ENCODE results near the gene DES. TPM values are rescaled to one million over a fixed set of nuclear protein-coding genes. Genes with fewer than 3 reads are reported as not detected.
A peak's percentile ranks its signal among the peaks of the same experiment; 100 is the strongest.

DES gene
- total RNA-seq, 1 experiment from 2014 or later = not detected

DNA sequence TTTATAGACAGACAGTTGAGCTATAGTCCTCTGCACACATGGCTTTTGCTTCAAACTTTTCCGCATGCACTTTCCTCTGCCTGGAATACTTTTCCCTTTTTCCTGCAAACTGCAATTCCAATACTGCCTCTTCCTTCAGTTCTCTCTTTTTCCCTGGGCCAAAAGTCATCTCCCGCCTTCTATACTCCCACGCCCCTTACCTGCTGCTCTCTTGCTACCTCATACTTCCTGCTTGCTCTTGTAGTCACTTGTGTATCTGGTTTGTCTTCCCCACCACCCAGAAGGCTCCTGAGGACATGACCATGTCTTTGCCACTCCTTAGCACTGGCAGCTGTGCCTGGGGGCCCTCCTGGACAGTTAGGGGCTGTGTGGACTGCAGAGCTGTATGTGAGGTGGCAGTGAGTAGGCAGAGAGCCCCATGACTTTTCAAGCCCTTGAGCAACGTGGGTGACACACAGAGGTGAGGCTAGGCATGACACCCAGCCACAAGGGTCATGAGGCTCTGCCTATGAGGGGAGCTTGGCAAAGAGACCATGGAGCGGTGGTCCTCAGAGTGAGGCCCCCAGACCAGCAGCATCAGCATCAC lies 39.7 kb downstream of the DES start:
- TF ChIP-seq, protein P1, sequence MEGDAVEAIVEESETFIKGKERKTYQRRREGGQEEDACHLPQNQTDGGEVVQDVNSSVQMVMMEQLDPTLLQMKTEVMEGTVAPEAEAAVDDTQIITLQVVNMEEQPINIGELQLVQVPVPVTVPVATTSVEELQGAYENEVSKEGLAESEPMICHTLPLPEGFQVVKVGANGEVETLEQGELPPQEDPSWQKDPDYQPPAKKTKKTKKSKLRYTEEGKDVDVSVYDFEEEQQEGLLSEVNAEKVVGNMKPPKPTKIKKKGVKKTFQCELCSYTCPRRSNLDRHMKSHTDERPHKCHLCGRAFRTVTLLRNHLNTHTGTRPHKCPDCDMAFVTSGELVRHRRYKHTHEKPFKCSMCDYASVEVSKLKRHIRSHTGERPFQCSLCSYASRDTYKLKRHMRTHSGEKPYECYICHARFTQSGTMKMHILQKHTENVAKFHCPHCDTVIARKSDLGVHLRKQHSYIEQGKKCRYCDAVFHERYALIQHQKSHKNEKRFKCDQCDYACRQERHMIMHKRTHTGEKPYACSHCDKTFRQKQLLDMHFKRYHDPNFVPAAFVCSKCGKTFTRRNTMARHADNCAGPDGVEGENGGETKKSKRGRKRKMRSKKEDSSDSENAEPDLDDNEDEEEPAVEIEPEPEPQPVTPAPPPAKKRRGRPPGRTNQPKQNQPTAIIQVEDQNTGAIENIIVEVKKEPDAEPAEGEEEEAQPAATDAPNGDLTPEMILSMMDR (IDR thresholded peaks at IDR 0.05; ENCODE audit: unreplicated experiment) = peak; percentile 26
- POLR2A ChIA-PET = interaction anchor here (0.6 kb wide), 2 partner anchors 55 to 263 kb away, joined by 3 read pairs; no protein-coding TSS in a partner anchor
- H3K27me3 Mint-ChIP-seq (ENCODE audit: insufficient read depth, unreplicated experiment) = no peaks in the 10 kb centered on the region

DNA sequence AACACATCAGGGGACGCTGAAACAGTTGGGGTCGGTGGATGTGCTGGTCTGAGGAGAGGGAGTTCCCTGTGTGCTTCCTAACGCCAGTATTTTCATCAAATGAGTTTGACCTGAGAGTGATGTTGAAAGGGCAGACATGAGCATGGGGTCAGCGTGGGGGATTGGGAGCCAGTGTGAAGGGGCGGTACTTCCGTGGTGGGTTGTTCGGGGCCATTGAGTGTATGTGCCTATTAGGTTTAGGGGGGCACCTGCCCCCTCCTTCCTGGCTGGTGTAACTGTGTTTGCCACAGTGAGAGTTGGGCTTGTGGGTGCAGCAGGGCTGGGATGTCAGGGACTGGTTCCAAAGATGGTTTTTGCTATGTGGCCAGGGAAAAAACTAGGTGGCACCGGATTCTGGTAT lies 40.8 kb downstream of the DES start:
- intact Hi-C loops (cut with micrococcal nuclease) = loop anchor here (1.0 to 2.0 kb wide), 3 partner anchors 28 to 71 kb away; no protein-coding TSS in a partner anchor
- H3K27ac Mint-ChIP-seq (ENCODE audit: low read depth, unreplicated experiment) = no peak overlapping the region
- POLR2A ChIA-PET = no interaction called here

More for the DNA sequence above, 39.7 kb downstream of the DES start:
- CTCF ChIA-PET = interaction anchor here (0.6 to 5.0 kb wide), 17 partner anchors 8 to 219 kb away, joined by 3 to 41 read pairs (median 4); no protein-coding TSS in a partner anchor
- H3K4me3 Mint-ChIP-seq (ENCODE audit: unreplicated experiment) = no peak overlapping the region
- intact Hi-C loops (cut with micrococcal nuclease) = loop anchor here (1.0 to 2.0 kb wide), 2 partner anchors 27 to 55 kb away; no protein-coding TSS in a partner anchor
- DNase-seq (ENCODE audit: unreplicated experiment) = peak; percentile 55
- peaks cover 23% of the 10 kb centered on the region for H3K4me1 Mint-ChIP-seq (ENCODE audit: insufficient read depth, unreplicated experiment)
- H3K27ac Mint-ChIP-seq (ENCODE audit: low read depth, unreplicated experiment) = no peak overlapping the region
- H3K36me3 Mint-ChIP-seq (ENCODE audit: insufficient read depth, unreplicated experiment) = peaks cover 10% of the 10 kb centered on the region
- BruUV-seq (replicated peaks) = no TSS peak
- no peaks in the 10 kb centered on the region for H3K9me3 Mint-ChIP-seq (ENCODE audit: unreplicated experiment)

DNA sequence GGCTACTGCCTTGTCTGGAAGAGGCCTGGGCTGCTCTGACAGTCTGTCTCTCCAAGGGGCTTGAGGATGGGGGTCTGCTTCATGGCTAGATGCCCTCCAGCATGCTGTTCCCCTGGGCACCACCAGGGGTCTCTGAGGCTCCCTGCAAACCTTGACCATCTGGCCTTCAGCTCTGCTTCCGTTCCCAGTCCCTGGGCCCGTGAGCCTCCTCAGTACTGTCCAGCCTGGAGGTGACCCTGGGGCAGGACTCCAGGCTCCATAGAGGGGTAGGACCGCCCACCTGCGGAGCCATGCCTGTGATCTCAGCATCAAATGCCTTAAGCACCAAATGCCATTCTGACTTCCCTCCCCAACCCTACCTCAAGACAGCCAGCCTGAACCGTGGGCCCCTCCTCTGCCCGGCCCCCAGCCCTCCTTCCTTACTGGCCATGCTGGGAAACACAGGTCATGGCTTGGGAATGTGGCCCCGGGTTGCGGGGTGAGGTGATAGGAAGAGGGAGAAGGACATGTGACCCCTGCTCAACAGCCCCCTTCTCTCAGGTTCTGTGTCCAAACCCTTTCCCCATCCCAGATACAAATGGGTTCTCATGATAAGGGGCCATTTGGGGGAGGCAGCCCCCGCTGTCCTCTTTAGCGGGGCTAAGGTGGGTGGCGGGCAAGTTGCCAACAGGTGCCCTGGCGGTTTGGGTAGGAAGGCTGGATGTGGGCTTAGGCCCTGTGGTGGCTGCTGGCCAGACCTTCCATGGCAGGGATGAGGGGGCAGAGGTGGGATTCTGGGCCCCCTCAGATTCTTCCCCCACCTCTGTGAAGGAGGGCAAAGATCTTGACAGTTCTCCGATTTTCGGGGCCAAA lies 41.5 kb downstream of the DES start:
- H3K27ac Mint-ChIP-seq (ENCODE audit: low read depth, unreplicated experiment) = no peak overlapping the region
- TF ChIP-seq, protein P1 (IDR thresholded peaks at IDR 0.05; ENCODE audit: unreplicated experiment) = peak; percentile 76
- CTCF ChIA-PET = interaction anchor here (0.5 to 5.0 kb wide), 10 partner anchors 19 to 614 kb away, joined by 3 to 41 read pairs (median 4); no protein-coding TSS in a partner anchor
- H3K27me3 Mint-ChIP-seq (ENCODE audit: insufficient read depth, unreplicated experiment) = no peaks in the 10 kb centered on the region
- DNase-seq (ENCODE audit: unreplicated experiment) = peak; percentile 55
- no TSS peak for BruUV-seq (replicated peaks)
- POLR2A ChIA-PET = no interaction called here
- intact Hi-C loops (cut with micrococcal nuclease) = loop anchor here (1.0 to 2.0 kb wide), 2 partner anchors 29 to 71 kb away; no protein-coding TSS in a partner anchor
- H3K4me1 Mint-ChIP-seq (ENCODE audit: insufficient read depth, unreplicated experiment) = peaks cover 6% of the 10 kb centered on the region
- H3K36me3 Mint-ChIP-seq (ENCODE audit: insufficient read depth, unreplicated experiment) = peaks cover 12% of the 10 kb centered on the region
- no peaks in the 10 kb centered on the region for H3K9me3 Mint-ChIP-seq (ENCODE audit: unreplicated experiment)
- H3K4me3 Mint-ChIP-seq (ENCODE audit: unreplicated experiment) = no peak overlapping the region

More for the DNA sequence above, 40.8 kb downstream of the DES start:
- Mint-ChIP-seq H3K36me3 (ENCODE audit: insufficient read depth, unreplicated experiment) (peaks cover 12% of the 10 kb centered on the region), H3K27me3 (ENCODE audit: insufficient read depth, unreplicated experiment) (no peaks in the 10 kb centered on the region), H3K4me1 (ENCODE audit: insufficient read depth, unreplicated experiment) (peaks cover 11% of the 10 kb centered on the region), H3K9me3 (ENCODE audit: unreplicated experiment) (no peaks in the 10 kb centered on the region), H3K4me3 (ENCODE audit: unreplicated experiment) (no peak overlapping the region)
- CTCF ChIA-PET = interaction anchor here (0.5 to 5.0 kb wide), 14 partner anchors 19 to 615 kb away, joined by 3 to 41 read pairs (median 4); no protein-coding TSS in a partner anchor
- no peak for DNase-seq (ENCODE audit: unreplicated experiment)
- TF ChIP-seq, protein P1 (IDR thresholded peaks at IDR 0.05; ENCODE audit: unreplicated experiment) = no peak
- no TSS peak for BruUV-seq (replicated peaks)

DNA sequence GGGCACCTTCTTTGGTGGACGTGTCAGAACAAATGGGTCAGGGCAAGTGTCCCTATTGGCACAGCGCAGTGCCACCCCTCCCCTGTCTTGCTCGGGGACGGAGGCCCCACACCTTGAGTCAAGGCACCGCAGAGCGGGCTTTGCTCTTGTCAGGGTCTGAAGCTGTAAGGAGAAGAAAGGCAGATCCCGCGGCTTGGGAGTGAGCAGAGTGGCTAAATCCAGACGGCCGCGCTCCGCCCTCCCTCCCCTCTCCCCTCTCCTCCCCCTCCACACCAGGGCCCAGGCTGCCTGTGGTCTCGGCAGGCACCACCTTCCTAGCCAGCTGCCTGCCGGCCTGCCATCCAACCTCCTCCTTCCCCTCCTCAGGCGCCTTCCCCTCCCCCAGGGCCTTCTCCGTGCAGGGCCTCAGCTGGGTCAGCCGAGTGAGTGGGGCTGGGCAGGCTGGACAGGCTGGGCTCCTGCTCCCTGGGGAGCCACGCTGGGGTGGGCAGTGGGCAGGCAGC lies 42.3 kb downstream of the DES start:
- ChIA-PET POLR2A (interaction anchor here (0.9 kb wide), 1 partner anchor 69 kb away, joined by 3 read pairs; no protein-coding TSS in a partner anchor), CTCF (interaction anchor here (1.7 to 1.9 kb wide), 2 partner anchors 57 to 69 kb away, joined by 6 to 9 read pairs; no protein-coding TSS in a partner anchor)
- no peak for DNase-seq (ENCODE audit: unreplicated experiment)
- BruUV-seq (replicated peaks) = no TSS peak
- Mint-ChIP-seq H3K27ac (ENCODE audit: low read depth, unreplicated experiment) (no peak overlapping the region), H3K9me3 (ENCODE audit: unreplicated experiment) (no peaks in the 10 kb centered on the region), H3K4me3 (ENCODE audit: unreplicated experiment) (no peak overlapping the region), H3K36me3 (ENCODE audit: insufficient read depth, unreplicated experiment) (peaks cover 12% of the 10 kb centered on the region), H3K27me3 (ENCODE audit: insufficient read depth, unreplicated experiment) (no peaks in the 10 kb centered on the region), H3K4me1 (ENCODE audit: insufficient read depth, unreplicated experiment) (peaks cover 6% of the 10 kb centered on the region)
- TF ChIP-seq, protein P1 (IDR thresholded peaks at IDR 0.05; ENCODE audit: unreplicated experiment) = no peak
- intact Hi-C loops (cut with micrococcal nuclease) = no loop called here
